Mucosa of descending colon (tissue), 3 donors: ENCODE results near the gene GRB10. TPM values are rescaled to one million over a fixed set of nuclear protein-coding genes. Genes with fewer than 3 reads are reported as not detected.

ENCODE experiments used
- ATAC-seq: fragments of 200-7000 bp; cut with Tn5 transposase; one replicate; pipeline ENCODE4 v1.9.1; 2020; ENCODE audit warnings: mild to moderate bottlenecking, moderate library complexity
- DNase-seq, 3 donors: peaks; one replicate each; pipeline ENCODE4 v3.0.0-alpha.2; 2020
- H3K36me3 ChIP-seq: fragments of 200-600 bp; one replicate; pipeline ENCODE4 v1.8.0; 2021; ENCODE audit warnings: low read depth, mild to moderate bottlenecking
- H3K4me1 ChIP-seq: fragments of 200-600 bp; one replicate; pipeline ENCODE4 v1.8.0; 2021; ENCODE audit warnings: low read depth, mild to moderate bottlenecking
- H3K4me3 ChIP-seq: fragments of 200-600 bp; one replicate; pipeline ENCODE4 v1.8.0; 2021; ENCODE audit warnings: mild to moderate bottlenecking
- H3K9me3 ChIP-seq: fragments of 200-600 bp; one replicate; pipeline ENCODE4 v1.8.0; 2021; ENCODE audit warnings: mild to moderate bottlenecking
- intact Hi-C, 2 donors: fragments of 100-400 bp; cut with DNase I in 1 of 2; cut with micrococcal nuclease in 1 of 2; formaldehyde crosslinking; loops; one replicate each; pipeline versions ENCODE4 v1.11.0 to v1.11.1; 2022; cut with DNase I, micrococcal nuclease
- total RNA-seq, 3 donors: library from RNA; stranded (reverse); fragmentation: NEBNext Ultra II Directional in 2 of 3; extraction: Animal tissue kit (Norgen Biotek cat#: 25700) in 2 of 3; gene quantifications; one replicate each; pipeline versions ENCODE4 v1.2.1 to v1.2.4, GENCODE V29; 2021 to 2023
- TF ChIP-seq, protein P1 (sequence below): fragments of 200-600 bp; IDR thresholded peaks from one replicate; pipeline ENCODE4 v1.8.0; 2022; ENCODE audit warnings: antibody characterized with exemption, mild to moderate bottlenecking
- donor health status: DM: no; HTN: no; CAD: no; lungs with moderate emphysema.
- donor health status: DM: no; HTN: no; CAD: no.
- donor health status: DM: no; HTN: yes; CAD: no.

The GRB10 gene
- total RNA-seq, 3 donors from 2014 or later, result 9.4 to 56.8 (median 13.0) TPM

DNA sequence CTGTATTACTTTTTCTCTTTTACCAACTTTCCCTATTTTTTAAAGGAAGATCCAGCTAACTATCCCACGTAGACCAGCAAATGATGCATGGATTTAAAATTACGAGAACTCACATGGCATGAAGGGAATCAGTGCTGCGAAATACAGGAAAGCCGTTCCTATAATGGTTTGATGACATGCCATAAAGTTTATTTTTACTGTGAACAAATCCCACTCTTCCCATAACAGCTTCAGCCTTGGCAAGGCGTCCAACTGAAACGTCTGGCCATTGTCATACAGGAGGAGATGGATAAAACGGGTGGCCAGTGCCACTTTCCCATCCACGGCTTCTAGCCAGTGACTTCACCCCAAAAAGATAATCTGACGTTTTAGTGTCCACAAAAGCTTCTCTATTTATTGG is 111.3 kb downstream of the GRB10 start:
- intact Hi-C loops, result loop anchor here (10.0 kb wide), 2 partner anchors 197 to 467 kb away; no protein-coding TSS in a partner anchor

DNA sequence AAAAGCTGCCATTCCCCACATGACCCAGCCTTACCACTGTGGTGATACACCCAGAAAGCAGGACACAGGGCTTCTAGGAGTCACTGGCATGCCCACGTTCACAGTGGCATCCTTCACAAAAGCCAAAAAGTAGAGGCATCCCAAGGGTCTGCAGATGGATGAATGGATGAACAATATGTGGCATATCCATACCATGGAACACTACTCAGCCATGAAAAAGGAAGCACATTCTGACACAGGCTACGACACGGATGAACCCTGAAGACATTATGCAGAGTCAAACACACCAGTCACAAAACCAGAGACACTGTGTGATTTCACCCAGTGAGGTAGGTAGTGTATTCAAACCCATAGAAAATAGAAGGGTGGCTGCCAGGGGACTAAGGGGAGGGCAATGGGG is 112.8 kb downstream of the GRB10 start:
- ATAC-seq, result no peak
- intact Hi-C loops, result loop anchor here (10.0 kb wide), 2 partner anchors 195 to 465 kb away; no protein-coding TSS in a partner anchor
- Histone ChIP-seq H3K36me3 (no peaks in the 10 kb centered on the region), H3K4me1 (no peaks in the 10 kb centered on the region), H3K9me3 (peaks cover 4% of the 10 kb centered on the region), H3K4me3 (no peak overlapping the region)
- no peak for DNase-seq
- TF ChIP-seq, protein P1, sequence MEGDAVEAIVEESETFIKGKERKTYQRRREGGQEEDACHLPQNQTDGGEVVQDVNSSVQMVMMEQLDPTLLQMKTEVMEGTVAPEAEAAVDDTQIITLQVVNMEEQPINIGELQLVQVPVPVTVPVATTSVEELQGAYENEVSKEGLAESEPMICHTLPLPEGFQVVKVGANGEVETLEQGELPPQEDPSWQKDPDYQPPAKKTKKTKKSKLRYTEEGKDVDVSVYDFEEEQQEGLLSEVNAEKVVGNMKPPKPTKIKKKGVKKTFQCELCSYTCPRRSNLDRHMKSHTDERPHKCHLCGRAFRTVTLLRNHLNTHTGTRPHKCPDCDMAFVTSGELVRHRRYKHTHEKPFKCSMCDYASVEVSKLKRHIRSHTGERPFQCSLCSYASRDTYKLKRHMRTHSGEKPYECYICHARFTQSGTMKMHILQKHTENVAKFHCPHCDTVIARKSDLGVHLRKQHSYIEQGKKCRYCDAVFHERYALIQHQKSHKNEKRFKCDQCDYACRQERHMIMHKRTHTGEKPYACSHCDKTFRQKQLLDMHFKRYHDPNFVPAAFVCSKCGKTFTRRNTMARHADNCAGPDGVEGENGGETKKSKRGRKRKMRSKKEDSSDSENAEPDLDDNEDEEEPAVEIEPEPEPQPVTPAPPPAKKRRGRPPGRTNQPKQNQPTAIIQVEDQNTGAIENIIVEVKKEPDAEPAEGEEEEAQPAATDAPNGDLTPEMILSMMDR, result no peak

More for the DNA sequence above, 111.3 kb downstream of the GRB10 start:
- ATAC-seq (peak; percentile 44), DNase-seq (no peak)
- Histone ChIP-seq H3K9me3 (peaks cover 4% of the 10 kb centered on the region), H3K4me1 (no peaks in the 10 kb centered on the region), H3K4me3 (no peak overlapping the region), H3K36me3 (no peaks in the 10 kb centered on the region)
- TF ChIP-seq, protein P1, result no peak

DNA sequence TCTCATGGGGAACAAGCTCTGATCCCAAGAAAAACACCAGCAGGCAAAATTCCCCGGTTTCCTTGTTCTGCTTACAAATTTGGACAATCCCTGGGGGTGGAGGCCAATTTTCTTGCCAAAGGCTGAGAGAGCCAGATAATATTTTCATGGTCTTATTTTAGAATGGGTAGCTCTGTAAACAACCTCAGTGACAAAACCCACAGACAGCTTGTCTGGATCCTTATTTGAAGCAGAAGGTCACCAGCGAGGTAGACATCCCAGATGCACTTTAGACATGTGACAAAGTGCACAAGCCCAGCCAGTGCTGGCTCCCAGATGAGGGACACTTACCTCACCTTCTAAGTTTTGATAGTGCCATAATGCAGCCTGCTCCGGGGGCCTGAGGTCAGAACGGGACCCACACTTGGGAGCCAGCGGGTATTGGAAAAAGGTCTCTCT is 114.9 kb downstream of the GRB10 start:
- TF ChIP-seq, protein P1, result no peak

DNA sequence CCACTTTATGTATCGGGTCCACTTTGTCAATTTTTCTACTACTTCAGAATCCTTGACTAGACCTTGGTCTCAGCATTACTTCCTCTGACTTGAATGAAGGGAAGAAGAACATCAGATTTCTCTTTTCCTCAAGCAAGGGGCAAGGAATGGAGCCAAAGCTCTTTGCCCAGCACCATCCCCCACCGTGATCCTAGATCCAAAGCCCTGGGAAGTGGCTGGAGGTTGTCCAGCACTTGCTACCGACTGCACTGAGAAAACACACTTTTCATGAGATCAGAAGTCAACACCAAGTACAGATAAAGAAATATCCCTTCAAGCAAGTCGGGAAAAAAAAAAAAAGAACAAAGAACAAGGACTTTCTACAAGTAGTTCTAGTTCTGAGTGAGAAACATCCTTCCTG is 115.4 kb downstream of the GRB10 start:
- TF ChIP-seq, protein P1, result no peak
- DNase-seq (no peak), ATAC-seq (no peak)
- peaks cover 4% of the 10 kb centered on the region for H3K9me3 ChIP-seq
- intact Hi-C loops, result no loop called here
- no peaks in the 10 kb centered on the region for H3K36me3 ChIP-seq
- no peaks in the 10 kb centered on the region for H3K4me1 ChIP-seq
- no peak overlapping the region for H3K4me3 ChIP-seq

More for the DNA sequence above, 114.9 kb downstream of the GRB10 start:
- H3K4me3 ChIP-seq, result no peak overlapping the region
- no peaks in the 10 kb centered on the region for H3K4me1 ChIP-seq
- ATAC-seq (no peak), DNase-seq (no peak)
- no peaks in the 10 kb centered on the region for H3K36me3 ChIP-seq
- intact Hi-C loops, result no loop called here
- peaks cover 4% of the 10 kb centered on the region for H3K9me3 ChIP-seq

DNA sequence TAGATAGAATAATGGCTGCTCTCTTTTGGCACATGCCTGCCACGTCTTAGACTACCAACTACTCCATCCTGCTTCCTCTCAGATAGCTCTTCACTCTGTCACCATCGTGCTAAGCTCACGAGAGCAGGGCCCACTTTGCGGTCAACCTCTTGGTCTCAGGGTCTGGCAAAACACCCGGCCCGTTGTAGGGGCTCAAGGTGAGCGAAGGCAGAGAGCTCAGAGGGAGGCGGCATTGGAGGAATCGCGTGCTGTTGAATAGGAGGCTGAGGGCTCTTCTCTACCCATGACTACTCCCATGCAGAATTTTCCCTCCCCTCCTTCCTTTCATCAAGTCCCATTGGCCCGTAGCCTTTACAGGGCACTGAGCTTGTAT is 116.6 kb downstream of the GRB10 start:
- H3K4me1 ChIP-seq, result no peaks in the 10 kb centered on the region
- DNase-seq, result no peak
- no peak for ATAC-seq
- peaks cover 4% of the 10 kb centered on the region for H3K9me3 ChIP-seq
- intact Hi-C loops, result no loop called here
- TF ChIP-seq, protein P1, result no peak
- no peaks in the 10 kb centered on the region for H3K36me3 ChIP-seq
- H3K4me3 ChIP-seq, result no peak overlapping the region
